ENCODE measurements around the gene ADAMTSL2.

- TF ChIP-seq, protein P1, sequence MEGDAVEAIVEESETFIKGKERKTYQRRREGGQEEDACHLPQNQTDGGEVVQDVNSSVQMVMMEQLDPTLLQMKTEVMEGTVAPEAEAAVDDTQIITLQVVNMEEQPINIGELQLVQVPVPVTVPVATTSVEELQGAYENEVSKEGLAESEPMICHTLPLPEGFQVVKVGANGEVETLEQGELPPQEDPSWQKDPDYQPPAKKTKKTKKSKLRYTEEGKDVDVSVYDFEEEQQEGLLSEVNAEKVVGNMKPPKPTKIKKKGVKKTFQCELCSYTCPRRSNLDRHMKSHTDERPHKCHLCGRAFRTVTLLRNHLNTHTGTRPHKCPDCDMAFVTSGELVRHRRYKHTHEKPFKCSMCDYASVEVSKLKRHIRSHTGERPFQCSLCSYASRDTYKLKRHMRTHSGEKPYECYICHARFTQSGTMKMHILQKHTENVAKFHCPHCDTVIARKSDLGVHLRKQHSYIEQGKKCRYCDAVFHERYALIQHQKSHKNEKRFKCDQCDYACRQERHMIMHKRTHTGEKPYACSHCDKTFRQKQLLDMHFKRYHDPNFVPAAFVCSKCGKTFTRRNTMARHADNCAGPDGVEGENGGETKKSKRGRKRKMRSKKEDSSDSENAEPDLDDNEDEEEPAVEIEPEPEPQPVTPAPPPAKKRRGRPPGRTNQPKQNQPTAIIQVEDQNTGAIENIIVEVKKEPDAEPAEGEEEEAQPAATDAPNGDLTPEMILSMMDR (IDR thresholded peaks at IDR 0.05), result no peak
- TF ChIP-seq EP300 (IDR thresholded peaks at IDR 0.05), result no peak
- TF ChIP-seq POLR2AphosphoS5 (IDR thresholded peaks at IDR 0.05), result no peak
Measured at GRCh38 chr9:133622555-133622954, 88.1 kb downstream of the ADAMTSL2 start.
